Upper lobe of right lung (tissue), 1 donor: Measurements from ENCODE around the gene MRPL14. TPM values are rescaled to one million over a fixed set of nuclear protein-coding genes. Genes with fewer than 3 reads are reported as not detected.
"Not testable (repeated sequence)": the region's sequence is repeated elsewhere in the genome, so short reads cannot be mapped to it uniquely, and the experiment has no call there.

ENCODE experiments used
- ATAC-seq: fragments of 200-7000 bp; cut with Tn5 transposase; one replicate; pipeline ENCODE4 v1.9.1; 2020; ENCODE audit warnings: mild to moderate bottlenecking, moderate library complexity
- DNase-seq: peaks from one replicate; pipeline ENCODE4 v3.0.0-alpha.2; 2020
- H3K27ac ChIP-seq: fragments of 200-600 bp; one replicate; pipeline ENCODE4 v1.8.0; 2022
- H3K27me3 ChIP-seq: fragments of 200-600 bp; one replicate; pipeline ENCODE4 v1.8.0; 2022; ENCODE audit warnings: mild to moderate bottlenecking
- H3K36me3 ChIP-seq: fragments of 200-600 bp; one replicate; pipeline ENCODE4 v1.8.0; 2022
- H3K4me1 ChIP-seq: fragments of 200-600 bp; one replicate; pipeline ENCODE4 v1.8.0; 2022
- H3K4me3 ChIP-seq: fragments of 200-600 bp; one replicate; pipeline ENCODE4 v1.8.0; 2022; ENCODE audit warnings: mild to moderate bottlenecking
- H3K9me3 ChIP-seq: fragments of 200-600 bp; one replicate; pipeline ENCODE4 v1.8.0; 2022
- intact Hi-C: fragments of 100-400 bp; cut with DNase I; formaldehyde crosslinking; loops from one replicate; pipeline ENCODE4 v1.11.0; 2022
- total RNA-seq: library from RNA; stranded (reverse); fragmentation: NEBNext Ultra II Directional; extraction: Animal tissue kit (Norgen Biotek cat#: 25700); gene quantifications from one replicate; pipeline ENCODE4 v1.2.1, GENCODE V29; 2021
- TF ChIP-seq, protein P1 (sequence below): fragments of 200-600 bp; IDR thresholded peaks from one replicate; pipeline ENCODE4 v1.8.0; 2022; ENCODE audit warnings: antibody characterized with exemption
- donor health status: DM: no; HTN: yes; CAD: no; lungs with severe emphysema.

MRPL14 gene
- total RNA-seq, 1 donor from 2014 or later, result 94.1 TPM

DNA sequence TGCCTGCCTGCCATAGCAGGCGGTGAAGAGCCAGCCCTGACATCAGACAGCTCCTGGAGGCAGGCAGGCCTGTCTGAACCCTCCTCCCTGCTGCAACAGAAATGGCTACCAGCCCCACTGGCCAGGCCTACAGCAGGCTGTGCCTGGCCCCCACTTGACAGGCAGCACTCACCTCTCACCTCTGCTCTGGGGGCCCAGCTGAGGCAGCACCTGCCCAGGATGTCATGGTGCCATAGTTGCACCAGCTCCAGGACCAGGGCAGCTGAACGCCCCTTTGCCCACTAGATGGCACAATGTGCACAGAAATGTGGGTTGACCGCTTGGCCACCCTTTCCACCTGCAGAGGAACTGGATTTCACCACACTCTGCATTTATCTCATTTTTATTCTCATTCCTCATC is 30.6 kb downstream of the MRPL14 start:
- H3K4me1 ChIP-seq, result no peaks in the 10 kb centered on the region
- H3K36me3 ChIP-seq, result no peaks in the 10 kb centered on the region
- ATAC-seq (peak; percentile 89), DNase-seq (peak; percentile 82)
- no peaks in the 10 kb centered on the region for H3K9me3 ChIP-seq
- H3K4me3 ChIP-seq, result no peak overlapping the region
- TF ChIP-seq, protein P1, sequence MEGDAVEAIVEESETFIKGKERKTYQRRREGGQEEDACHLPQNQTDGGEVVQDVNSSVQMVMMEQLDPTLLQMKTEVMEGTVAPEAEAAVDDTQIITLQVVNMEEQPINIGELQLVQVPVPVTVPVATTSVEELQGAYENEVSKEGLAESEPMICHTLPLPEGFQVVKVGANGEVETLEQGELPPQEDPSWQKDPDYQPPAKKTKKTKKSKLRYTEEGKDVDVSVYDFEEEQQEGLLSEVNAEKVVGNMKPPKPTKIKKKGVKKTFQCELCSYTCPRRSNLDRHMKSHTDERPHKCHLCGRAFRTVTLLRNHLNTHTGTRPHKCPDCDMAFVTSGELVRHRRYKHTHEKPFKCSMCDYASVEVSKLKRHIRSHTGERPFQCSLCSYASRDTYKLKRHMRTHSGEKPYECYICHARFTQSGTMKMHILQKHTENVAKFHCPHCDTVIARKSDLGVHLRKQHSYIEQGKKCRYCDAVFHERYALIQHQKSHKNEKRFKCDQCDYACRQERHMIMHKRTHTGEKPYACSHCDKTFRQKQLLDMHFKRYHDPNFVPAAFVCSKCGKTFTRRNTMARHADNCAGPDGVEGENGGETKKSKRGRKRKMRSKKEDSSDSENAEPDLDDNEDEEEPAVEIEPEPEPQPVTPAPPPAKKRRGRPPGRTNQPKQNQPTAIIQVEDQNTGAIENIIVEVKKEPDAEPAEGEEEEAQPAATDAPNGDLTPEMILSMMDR, result peak; percentile 88
- no peak overlapping the region for H3K27ac ChIP-seq
- intact Hi-C loops, result loop anchor here (5.0 kb wide), 1 partner anchor 46 kb away; no protein-coding TSS in a partner anchor
- no peaks in the 10 kb centered on the region for H3K27me3 ChIP-seq

DNA sequence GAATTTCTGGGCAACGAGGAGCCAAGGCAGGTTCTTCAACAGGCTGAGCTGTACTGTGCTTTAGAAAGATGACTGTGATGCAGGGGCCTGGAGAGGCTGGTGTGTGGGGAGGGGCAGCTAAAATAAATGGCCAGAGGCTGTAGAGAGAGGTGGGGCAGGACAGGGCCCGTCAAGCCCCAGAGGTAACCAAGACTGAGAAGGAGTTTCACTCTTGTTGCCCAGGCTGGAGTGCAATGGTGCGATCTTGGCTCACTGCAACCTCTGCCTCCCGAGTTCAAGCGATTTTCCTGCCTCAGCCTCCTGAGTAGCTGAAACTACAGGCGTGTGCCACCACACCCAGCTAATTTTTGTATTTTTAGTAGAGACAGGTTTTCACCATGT is 32.0 kb downstream of the MRPL14 start:
- not testable (repeated sequence) for H3K9me3 ChIP-seq, H3K27me3 ChIP-seq, H3K4me3 ChIP-seq, ATAC-seq, H3K27ac ChIP-seq, H3K4me1 ChIP-seq, DNase-seq, H3K36me3 ChIP-seq
- intact Hi-C loops, result loop anchor here (5.0 kb wide), 1 partner anchor 47 kb away; no protein-coding TSS in a partner anchor

DNA sequence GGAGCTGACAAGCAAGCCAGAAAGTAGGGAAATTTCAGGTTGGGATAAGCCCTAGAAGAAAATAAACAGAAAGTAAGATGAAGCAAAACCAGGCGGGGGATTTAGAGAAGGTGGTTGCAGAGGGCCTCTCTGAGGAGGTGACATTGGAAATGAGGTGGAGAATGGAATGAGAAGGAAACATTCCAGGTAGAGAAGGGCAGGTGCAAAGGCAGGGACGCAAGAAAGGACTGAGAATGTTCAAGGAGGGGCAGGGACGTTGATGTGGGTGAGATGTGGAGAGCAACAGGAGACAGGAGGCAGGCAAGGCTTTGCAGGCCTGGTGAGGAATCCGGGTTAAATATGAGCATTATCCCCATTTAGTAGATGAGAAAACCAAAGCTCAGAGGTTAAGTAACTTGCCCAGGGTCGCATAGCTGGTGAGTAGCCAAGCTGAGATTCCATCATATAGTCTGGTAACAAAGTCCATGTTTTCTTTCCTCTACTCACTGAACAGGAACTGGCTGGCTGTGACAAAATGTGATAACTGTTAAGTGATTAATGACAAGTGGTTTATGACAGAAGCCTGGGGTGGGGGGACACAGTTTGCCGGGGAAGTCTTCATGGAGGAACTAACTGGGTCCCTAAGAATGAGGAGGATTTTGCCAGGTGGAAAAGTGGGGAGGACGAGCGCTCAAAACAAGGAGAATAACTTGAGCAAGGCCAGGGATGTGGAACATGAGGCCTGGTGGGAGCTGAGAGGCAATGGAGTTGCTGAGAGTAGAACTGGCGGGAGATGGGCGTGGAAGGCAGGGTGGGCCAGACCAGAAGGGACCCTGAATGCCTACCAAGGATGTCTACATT is 32.6 kb downstream of the MRPL14 start:
- H3K27ac ChIP-seq, result no peak overlapping the region
- H3K4me1 ChIP-seq, result no peaks in the 10 kb centered on the region
- no peaks in the 10 kb centered on the region for H3K9me3 ChIP-seq
- intact Hi-C loops, result loop anchor here (5.0 kb wide), 1 partner anchor 48 kb away; no protein-coding TSS in a partner anchor
- no peak for ATAC-seq
- DNase-seq, result no peak
- H3K4me3 ChIP-seq, result no peak overlapping the region
- H3K36me3 ChIP-seq, result no peaks in the 10 kb centered on the region
- H3K27me3 ChIP-seq, result no peaks in the 10 kb centered on the region
- TF ChIP-seq, protein P1, result no peak

DNA sequence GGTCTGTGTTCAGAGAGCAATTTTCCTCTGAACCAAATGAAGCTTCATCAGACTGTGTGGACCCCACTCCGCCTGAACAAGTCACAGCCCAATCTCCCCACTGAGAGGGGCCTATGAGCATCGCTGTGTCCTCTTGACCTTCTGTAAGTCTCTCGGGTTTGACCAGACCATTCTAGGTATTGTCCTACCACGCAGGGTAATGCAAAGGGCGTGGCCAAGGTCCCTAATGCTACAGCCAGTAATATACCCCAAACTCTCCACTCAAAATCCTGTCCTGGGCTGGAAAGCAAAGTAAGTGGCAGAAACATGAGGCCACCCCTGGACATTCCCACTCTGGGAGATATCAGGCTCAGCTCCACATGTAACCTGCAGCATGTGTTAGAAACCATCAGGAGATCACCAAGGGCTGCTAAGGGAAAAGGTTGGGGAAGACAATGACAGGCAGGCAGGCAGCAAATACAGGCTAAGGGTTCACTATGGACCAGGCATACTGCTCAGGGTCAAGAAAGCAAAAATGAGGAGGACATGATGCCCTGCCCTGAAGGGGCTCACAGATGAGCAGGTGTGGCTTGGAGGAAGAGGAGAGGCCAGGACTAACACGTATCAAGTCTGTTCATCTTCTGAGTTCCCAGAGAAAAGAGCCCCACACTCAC is 33.4 kb downstream of the MRPL14 start:
- no peaks in the 10 kb centered on the region for H3K27me3 ChIP-seq
- intact Hi-C loops, result no loop called here
- no peak for DNase-seq
- H3K36me3 ChIP-seq, result no peaks in the 10 kb centered on the region
- H3K27ac ChIP-seq, result no peak overlapping the region
- no peak for ATAC-seq
- no peak overlapping the region for H3K4me3 ChIP-seq
- H3K9me3 ChIP-seq, result no peaks in the 10 kb centered on the region
- H3K4me1 ChIP-seq, result no peaks in the 10 kb centered on the region
- TF ChIP-seq, protein P1, result no peak

DNA sequence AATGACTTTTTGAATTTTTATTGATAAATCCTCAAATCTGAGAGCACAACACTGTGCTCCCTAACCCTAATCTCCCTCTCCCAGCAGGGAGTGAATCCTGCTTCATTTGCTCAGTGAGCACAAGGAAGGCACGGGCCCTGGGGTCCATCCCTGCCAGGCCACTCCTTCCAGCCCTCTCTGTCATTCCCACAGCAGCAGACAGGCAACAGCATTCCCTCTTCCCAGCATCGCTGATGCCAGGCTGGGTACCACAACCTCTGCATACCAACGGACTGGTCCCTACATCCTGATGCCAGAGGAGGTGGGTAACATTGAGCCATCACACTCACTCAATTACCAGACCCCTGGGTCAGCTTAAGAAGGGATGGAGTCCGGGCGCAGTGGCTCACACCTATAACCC is 34.2 kb downstream of the MRPL14 start:
- intact Hi-C loops, result no loop called here
- DNase-seq (no peak), ATAC-seq (no peak)
- Histone ChIP-seq H3K9me3 (no peaks in the 10 kb centered on the region), H3K4me1 (no peaks in the 10 kb centered on the region), H3K27me3 (no peaks in the 10 kb centered on the region), H3K27ac (no peak overlapping the region), H3K36me3 (no peaks in the 10 kb centered on the region), H3K4me3 (no peak overlapping the region)
- TF ChIP-seq, protein P1, result no peak
